NCI-H2196 (cell line): ENCODE data around the gene CARD14.
"Not testable (repeated sequence)": the region's sequence is repeated elsewhere in the genome, so short reads cannot be mapped to it uniquely, and the experiment has no call there.

ENCODE experiments used
- DNase-seq: peaks from one replicate; lab custom pipeline; 2025; ENCODE audit not compliant: unreplicated experiment; lab: John Stamatoyannopoulos, UW

CARD14 gene

DNA sequence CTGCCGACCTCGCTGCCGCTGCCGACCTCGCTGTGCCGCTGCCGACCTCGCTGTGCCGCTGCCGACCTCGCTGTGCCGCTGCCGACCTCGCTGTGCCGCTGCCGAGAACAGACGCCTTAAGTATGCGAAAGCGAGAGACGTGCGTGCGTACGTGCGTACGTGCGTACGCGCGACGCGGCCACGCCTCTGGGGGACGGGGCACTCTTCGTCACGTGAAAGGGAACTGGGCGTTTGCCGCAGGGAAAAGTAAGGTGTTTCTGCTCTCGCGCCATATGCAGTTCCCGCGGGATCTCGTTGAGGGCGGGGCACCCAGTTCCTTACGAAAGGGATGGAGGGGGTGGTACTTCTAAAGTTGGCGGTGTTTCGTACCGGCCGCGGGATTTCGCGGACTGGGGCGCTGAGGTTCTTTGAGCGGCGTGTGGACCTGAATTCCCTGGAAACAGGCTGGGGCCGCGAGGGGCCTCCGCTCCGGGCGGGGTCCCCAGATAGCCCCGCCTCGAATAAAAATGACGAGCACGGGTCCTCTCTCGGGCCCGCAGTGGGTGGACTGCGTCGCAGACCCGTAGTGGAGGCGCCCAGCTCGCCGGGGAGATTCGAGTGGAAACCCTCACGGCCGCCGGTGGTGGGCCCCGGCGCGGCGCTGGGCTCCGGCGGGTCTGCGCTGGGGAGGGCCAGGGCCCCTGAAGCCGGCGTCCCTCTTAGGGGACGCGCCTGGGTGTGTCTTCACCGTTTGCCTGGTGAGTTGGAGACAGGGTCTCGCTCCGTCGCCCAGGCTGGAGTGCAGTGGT lies 22.6 kb upstream of the CARD14 start, which contains the start of gene EIF4A3:
TSS of gene EIF4A3 (minus strand) at position 94 of the 788 bp plus-strand sequence. CDS start 167 bp downstream, outside the sequence.
- DNase-seq: peak; percentile 100

DNA sequence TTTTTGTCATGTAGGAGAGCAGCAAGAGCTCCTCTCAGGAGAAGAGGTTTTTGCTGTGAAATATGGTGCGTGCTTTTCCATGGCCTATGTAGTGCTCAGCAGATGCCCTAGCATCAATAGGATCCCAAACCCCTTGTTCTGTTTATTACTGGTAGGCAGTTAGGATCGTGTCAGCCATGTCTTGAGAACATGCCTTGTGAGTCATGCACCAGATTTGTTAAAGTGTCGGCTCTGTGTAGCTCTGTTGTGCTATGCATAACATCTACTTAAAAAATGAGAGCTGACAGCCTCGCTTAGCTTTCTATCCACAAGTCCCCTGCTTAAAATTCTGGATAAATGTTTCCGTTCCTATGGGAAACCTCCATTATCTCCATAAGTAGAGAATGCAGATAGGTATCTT lies 18.5 kb upstream of the CARD14 start:
- no peak for DNase-seq

DNA sequence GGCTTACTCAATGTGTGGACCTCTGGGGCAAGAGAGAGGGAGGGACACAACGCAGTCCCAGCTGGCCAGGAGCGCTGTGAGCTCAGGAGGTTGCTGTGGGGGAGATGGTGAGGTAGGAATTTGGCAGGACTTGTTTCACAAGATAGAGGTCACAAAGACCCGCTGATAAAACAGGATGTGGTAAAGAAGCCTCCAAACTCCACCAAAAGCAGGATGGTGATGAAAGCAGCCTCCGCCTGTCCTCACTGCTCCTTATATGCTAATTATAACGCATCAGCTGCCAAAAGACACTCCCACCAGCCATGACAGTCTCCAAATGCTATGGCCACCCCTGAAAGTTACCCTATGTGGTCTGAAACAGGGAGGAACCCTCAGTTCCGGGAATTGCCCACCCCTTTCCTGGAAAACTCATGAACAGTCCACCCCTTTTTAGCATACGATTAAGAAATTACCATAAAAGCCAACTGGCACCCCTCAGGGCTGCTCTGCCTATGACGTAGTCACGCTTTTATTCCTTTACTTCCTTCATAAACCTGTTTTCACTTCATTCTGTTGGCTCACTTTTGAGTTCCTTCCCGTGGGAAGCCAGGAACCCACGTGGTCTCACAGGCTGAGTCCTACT lies 17.6 kb upstream of the CARD14 start:
- DNase-seq: no peak

DNA sequence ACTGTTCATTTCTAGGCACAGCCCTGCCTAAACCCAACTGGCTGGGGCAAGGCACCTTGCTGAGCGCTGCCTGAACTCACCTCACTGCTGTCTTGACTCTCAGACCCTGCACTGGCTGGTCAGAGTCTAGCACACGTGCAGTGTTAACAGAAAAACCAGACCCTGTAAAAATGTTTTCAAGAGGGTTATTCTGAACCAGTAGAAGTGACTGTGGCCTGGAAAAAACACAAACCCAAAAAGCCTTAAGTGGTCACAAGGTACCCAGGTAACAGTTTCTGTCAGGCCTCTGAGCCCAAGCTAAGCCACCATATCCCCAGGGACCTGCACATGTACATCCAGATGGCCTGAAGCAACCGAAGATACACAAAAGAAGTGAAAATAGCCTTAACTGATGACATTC lies 16.8 kb upstream of the CARD14 start:
- no peak for DNase-seq

DNA sequence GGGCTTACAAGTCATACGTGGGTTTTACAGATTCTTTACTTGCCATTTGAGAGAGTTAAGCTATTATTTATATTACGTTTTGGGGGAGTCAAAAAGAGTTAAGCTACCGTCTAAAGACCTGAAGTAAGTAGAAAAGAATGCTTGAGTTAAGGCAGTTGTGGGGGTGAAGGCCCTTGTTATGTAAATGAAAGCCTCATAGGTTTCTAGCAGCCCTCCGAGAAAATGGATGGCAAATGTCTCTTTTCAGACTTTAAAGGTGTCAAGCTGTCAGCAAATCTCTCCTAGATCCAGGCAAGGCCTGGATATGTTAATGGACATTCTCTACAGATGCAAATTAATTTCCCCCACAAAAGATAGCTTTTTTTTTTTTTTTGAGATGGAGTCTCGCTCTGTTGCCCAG lies 15.7 kb upstream of the CARD14 start:
- no peak for DNase-seq

DNA sequence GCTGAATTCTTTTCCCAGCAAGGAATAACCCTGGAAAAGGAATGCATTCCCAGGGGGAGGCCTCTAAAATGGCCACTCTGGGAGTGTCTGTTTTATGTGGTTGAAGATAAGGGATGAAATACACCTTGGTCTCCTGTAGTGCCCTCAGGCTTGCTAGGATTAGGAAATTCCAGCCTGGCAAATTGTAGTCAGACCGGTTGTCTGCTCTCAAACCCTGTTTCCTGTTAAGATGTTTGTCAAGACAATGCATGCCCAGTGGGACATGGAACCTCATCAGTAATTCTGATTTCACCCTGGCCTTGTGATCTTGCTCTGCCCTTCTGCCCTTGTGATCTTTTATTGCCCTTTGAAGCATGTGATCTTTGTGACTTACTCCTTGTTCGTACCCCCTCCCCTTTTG lies 14.2 kb upstream of the CARD14 start:
- DNase-seq: not testable (repeated sequence)

DNA sequence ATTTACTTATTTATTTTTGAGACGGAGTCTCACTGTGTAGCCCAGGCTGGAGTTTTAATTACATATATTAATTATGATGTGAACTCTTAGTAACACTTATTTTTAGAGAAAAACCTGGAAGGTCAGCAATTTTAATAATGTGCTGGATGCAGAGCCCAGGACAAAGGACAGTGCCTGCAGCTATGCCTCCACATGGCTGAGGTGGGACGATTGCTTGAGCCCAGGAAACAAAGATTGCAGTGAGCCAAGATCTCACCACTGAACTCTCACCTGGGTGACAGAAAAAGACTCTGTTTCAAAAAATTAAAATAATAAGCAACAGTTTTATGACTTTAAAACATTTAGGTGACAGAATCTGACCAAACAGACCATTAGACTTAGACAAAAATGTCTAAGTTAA lies 11.0 kb upstream of the CARD14 start:
- DNase-seq: no peak

DNA sequence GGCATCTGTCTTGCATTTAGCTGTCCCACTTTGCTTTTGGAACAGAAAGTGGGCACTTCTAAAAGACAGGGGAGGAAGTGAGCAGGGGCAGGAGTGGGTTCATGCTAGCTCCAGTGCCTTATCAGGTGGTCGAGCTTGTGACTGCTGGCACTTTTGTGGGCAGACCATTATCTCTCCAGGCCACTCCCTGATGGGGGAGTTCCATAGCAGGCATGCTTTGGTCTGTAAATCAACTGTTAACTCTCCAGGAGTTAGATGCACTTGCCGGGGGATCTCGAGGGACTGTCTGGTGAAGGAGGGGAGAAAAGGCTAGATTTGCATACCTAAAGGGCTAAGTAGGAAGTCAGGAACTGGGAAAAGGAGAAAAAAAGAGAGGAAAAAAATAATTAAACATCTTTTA lies 9.3 kb upstream of the CARD14 start:
- DNase-seq: no peak

DNA sequence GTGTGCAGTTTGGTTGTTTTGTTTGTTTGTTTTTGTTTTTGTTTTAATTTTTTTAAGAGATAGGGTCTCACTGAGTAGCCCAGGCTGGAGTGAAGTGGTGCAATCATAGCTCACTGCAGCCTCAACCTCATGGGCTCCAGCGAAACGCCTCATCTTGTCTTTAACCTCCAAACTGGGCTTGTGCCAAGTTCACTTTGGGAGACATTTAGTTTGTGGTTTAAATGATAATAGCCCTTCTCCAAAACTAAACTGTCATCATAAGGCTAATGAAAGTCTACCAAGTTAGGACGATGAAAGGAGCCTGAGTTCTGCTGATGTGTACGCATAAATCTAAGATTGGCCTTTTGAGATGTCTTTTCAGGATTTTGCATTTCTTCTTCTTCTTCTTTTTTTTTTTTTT lies 6.5 kb upstream of the CARD14 start:
- no peak for DNase-seq

DNA sequence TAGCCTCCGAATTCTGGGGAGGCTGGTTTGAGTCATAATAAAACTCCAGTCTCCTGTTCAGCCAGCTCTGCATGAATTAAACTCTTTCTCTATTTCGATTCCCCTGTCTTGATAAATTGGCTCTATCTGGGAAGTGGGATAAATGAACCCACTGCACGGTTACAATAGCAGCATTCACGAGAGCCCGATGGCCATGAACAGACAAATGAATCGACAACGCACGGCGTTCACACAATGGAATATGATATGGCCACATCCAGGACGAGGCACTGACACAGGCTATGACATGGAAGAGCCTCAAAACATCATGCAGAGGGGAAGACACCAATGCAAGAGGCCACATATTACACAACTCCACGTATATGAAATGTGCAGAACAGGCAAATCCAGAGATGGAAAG lies 5.6 kb upstream of the CARD14 start:
- no peak for DNase-seq

DNA sequence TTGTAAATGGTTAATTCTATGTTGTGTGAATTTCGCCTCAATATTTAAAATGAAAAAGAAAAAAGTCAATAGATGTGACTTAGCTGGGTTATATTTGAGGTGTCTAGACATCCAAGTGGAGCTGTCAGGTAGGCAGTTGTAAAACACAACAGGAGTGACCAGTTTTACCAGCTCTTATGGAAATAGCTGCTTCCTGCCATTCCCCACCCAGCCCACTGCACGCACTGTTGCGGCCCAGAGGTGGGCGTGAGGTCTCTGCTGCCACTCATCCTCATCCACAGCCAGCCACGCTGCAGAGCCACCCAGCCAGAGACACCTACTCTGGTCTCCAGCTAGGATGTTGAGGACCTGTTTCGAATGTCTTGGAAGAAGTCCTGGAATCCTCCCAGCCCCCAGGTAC lies 3.4 kb upstream of the CARD14 start:
- no peak for DNase-seq

DNA sequence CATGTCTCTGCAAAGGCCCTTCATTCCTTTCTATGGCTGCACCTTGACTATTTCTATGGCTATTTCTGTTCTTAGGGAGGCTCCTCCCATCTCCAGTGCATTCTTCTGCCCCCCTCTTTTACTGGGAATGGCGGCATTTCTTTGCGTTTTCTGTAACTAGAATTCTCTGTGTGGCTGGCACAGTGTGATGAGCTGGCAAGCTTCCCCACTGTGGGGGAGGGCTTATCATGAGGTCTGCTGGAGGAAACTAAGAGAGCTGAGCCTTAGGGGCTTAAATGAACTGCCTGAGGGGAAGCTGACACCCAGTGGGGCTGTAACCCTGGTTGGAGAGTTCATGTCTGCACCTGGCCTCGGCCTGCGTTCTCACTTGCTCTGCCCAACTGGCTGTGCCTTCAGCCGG lies 1.5 kb upstream of the CARD14 start:
- DNase-seq: no peak

DNA sequence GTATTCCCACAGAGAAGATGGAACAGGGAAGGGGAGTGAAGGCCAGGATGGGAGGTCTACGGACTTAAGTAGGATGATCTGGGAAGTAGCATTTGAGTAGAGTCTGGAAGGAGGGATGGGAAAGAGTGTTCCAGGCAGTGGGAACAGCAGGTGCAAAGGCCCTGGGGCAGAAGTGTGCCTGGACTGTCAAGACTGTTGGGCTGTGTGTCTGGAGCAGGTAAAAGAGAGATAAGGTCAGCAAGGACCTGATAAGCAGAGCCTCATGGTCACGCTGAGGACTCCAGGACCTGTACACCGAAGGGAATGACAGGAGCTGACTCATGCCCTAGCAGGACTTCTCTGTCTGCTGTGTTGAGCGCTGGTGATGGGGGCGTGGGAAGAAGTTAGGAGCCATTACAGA lies 723 bp upstream of the CARD14 start:
- no peak for DNase-seq

DNA sequence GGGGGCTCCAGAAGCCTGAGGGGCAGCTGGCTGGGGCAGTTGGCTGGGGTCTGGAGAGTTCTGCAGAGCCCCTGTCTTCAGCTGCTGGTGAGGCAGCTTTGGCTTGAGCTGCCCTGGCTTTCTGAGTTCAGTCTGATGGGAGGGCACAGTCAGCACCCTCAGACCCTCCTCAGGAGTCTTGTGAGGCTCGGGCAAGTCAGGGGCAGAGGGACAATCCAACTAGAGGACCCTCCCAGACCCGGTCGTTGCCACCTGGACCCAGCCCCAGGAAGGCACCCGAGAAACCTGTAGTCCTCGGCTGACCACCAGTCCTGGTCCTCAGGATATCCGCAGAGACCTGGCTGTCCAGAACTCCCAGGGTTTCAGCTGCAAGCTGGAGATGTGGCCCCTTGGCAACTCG lies 1.9 kb downstream of the CARD14 start:
- DNase-seq: no peak

DNA sequence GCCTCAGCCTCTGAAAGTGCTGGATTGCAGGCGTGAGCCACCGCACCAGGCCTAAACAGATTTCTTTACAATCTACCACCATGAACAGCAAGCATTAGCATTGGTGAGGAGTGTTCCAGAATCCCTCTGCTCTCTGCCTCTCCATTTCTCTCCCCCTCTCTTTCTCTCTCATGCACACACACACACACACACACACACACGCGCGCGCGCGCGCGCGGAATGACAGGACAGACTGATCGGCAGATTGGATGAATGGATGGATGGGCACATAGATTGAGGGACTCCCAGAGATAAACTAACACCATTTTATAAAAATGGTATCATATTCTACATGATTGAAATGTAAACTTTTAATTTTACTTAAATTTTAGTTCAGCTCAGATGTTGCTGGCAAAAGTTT lies 3.3 kb downstream of the CARD14 start:
- DNase-seq: no peak

DNA sequence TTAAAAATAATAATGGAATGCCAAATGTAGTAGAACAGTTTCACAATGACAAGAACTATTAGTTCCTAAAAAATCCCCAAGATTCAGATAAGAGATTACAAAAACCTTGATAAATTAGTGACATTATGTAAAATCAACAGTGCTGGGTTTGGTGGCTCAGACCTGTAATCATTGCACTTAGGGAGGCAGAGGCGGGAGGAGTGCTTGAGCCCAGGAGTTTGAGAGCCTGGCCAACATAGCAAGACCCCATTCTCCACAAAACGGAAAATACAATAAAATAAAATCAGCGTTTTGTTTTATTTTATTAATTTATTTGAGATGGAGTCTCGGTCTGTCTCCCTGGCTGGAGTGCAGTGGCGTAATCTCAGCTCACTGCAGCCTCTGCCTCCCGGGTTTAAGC lies 4.1 kb downstream of the CARD14 start:
- DNase-seq: no peak

DNA sequence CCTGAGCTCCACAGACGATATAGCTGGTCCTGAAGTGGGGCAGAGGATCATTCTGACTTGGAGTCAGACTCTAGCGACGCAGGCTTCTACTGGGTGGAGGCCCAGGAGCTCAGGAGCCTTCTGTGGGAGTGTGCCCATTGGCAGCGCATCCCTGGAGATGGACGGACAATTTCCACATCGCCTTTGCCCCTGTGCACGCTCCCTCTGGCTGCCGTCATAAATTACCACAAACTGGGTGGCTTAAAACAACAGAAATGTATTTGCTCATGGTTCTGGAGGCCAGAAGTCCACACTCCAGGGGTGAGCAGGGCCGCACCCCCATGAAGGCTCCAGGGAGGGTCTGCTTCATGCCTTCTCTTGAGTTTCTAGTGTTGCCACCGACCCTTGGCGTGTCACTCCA lies 6.9 kb downstream of the CARD14 start:
- no peak for DNase-seq

DNA sequence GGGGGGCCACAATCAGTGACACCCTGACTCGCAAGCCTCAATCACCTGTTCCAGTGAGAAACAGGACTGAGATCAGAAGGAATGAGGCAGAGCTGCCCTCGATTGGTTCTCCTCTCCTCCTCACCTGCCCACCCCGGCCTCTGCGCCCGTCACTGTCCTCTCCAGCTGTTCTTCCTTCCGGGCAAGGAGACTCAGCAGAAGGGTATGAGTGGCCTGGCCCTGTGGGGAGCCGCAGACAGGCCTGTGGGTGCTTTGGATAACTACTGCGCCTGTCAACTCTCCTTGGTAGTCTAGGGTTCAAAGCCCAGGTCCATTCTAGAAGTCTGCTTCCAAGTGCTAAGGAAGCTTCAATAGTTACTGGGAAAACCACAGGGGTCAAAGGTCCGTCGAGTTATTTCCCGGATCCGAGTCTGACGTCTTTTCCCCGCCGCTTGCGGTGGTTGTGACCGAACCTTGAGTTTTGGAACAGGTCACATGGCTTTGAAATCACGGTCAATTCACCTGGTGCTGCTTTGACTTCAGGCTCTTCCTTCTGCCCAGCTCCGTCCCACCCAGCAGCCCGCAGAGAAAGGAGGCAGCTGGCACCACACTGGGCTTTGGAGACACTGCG lies 8.3 kb downstream of the CARD14 start:
- DNase-seq: no peak

DNA sequence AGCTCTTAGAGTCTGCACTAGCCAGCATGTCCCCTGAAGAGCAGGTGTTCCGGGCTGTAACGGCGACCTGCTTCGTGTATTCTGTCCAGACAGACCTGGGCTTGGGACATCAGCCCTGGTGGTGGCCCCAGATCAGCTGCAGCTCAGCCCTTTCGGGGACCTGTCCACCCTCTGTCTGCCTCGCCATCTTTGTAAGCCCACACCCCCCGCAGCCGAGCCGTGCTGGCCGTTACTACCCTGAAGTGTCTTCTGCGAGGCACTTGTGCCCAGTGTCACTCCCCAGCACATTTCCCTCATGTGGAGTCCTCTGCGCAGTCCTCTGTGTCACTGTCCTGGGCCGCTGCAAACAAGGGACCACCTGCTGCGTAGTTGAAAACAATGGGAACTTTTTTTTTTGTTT lies 10.4 kb downstream of the CARD14 start:
- DNase-seq: no peak

DNA sequence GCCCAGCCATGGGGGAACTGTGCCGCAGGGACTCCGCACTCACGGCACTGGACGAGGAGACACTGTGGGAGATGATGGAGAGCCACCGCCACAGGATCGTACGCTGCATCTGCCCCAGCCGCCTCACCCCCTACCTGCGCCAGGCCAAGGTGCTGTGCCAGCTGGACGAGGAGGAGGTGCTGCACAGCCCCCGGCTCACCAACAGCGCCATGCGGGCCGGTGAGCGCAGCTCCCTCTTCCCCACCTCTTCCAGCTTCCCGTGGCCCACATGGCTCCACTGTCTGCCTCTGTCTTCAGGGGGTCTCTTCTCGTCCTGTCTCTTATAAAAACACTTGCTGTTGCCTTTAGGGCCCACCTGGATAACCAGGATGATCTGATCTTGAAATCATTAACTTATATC lies 11.6 kb downstream of the CARD14 start:
- DNase-seq: no peak

DNA sequence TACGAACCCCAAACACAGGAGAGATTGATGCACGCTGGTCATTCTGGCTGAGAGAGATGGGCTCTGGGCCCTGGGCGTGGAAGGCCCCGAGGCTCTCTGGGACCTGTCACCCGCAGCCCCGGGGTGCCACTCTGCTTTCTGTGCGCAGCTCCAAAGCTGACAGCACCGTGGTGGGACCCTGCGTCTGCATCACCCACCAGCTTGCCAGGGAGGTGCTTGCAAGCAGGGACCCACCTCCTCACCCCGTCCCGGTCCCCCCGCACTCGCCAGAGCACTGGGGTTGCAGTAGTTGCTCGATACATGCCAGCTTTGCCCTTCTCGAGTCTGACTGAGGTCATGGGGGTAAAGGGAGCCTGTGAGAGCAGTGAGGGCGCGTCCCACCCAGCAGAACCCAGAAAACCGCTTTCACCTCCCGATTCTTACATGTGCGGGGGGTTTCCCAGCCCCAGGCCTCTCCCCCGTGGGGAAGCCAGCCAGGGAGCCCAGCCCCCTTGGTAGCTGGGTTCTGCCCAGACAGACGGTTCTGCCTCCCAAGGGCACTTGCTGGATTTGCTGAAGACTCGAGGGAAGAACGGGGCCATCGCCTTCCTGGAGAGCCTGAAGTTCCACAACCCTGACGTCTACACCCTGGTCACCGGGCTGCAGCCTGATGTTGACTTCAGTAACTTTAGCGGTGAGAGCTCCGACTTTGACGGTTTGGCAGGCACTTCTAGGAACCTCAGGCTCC lies 12.5 kb downstream of the CARD14 start:
- no peak for DNase-seq

DNA sequence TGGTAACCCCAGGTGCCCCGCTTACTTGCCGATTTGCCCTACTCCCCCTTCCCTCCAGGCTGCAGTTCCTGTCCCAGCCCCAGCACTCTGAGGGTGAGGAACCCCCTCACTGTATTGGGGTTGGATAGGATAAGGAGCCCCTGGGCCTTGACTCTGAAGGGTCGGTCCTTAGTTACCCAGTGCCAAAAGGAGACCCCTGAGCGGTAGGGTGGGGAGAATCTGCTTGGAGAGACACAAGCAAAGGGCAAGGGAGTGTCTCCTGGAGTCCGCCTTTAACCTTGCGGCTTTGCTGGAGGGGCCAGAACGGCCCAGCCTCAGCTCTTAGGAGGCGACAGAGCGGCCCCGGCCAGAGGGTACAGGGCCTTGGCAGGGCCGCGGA lies 13.0 kb downstream of the CARD14 start:
- DNase-seq: no peak
